ENCODE data around the gene ANXA2.
A peak's percentile ranks its signal among the peaks of the same experiment; 100 is the strongest.
"Not testable (repeated sequence)": the region's sequence is repeated elsewhere in the genome, so short reads cannot be mapped to it uniquely, and the experiment has no call there.

ANXA2 gene

DNA sequence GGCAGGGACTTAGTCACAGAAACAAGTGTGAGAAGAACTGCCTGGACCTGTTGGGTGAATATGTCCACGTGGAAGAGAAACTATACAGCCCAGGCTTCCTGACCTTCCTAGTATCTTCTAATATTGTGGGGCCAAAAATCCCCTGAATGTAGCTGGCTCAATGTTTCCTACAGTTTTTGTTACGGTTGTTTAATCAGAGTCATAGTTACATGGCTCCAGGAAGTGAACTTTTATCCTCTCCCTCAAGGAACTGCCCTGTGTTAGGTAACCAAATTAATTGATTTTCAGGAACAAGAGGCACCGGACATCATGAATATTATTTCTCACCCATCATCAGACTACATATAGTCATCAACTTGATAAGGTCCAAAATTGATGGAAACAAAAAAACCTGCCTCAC lies 59.0 kb downstream of the ANXA2 start:
- no peaks in the 10 kb centered on the region for H3K79me2 ChIP-seq (ENCODE audit: control insufficient read depth, insufficient read depth, low read length, poor library complexity)
- H3K23ac ChIP-seq (ENCODE audit: low read length), result no peak overlapping the region
- peaks cover 0 to 1% of the 10 kb centered on the region in 2 experiments for H3K36me3 ChIP-seq (ENCODE audit: control insufficient read depth in 1 of 2, insufficient read depth in 2 of 2, low read length in 2 of 2)
- no peak overlapping the region for H2BK120ac ChIP-seq (ENCODE audit: insufficient read depth, low read length, poor library complexity)
- H3K18ac ChIP-seq (ENCODE audit: low read length), result no peak overlapping the region
- no peak overlapping the region for H2BK5ac ChIP-seq (ENCODE audit: low read depth, low read length, poor library complexity)
- no peaks in the 10 kb centered on the region for H3K27me3 ChIP-seq (ENCODE audit: insufficient read depth, low read length)
- H3K27ac ChIP-seq (ENCODE audit: low read depth, low read length), result no peak overlapping the region
- WGBS (ENCODE audit: extremely low coverage, insufficient coverage, insufficient read length), result no CpG with 5 or more reads among the region's 3 CpGs
- H4K12ac ChIP-seq (ENCODE audit: low read depth, low read length), result no peak overlapping the region
- H3K14ac ChIP-seq (ENCODE audit: low read length), result no peak overlapping the region
- H3K4ac ChIP-seq (ENCODE audit: low read depth, low read length), result no peak overlapping the region
- no peak for DNase-seq
- no peaks in the 10 kb centered on the region for H3K4me1 ChIP-seq (ENCODE audit: control insufficient read depth in 1 of 2, insufficient read depth in 2 of 2, low read length in 2 of 2)
- H3K79me1 ChIP-seq (ENCODE audit: low read length), result no peaks in the 10 kb centered on the region
- no peaks in the 10 kb centered on the region for H3K9me3 ChIP-seq (ENCODE audit: insufficient read depth, low read depth, low read length)
- no peak overlapping the region for H3K4me2 ChIP-seq (ENCODE audit: low read length)
- no peak overlapping the region for H4K91ac ChIP-seq (ENCODE audit: low read depth, low read length)
- H3K9ac ChIP-seq (ENCODE audit: low read length), result no peak overlapping the region
- no peak overlapping the region for H2AFZ ChIP-seq (ENCODE audit: insufficient read depth, low read length, poor library complexity)
- no peak overlapping the region for H4K8ac ChIP-seq (ENCODE audit: low read depth, low read length)
- H3K4me3 ChIP-seq (ENCODE audit: low read depth, low read length), result no peak overlapping the region
- H2AK5ac ChIP-seq (ENCODE audit: low read length), result no peak overlapping the region
- no peak overlapping the region for H2BK12ac ChIP-seq (ENCODE audit: low read length)

DNA sequence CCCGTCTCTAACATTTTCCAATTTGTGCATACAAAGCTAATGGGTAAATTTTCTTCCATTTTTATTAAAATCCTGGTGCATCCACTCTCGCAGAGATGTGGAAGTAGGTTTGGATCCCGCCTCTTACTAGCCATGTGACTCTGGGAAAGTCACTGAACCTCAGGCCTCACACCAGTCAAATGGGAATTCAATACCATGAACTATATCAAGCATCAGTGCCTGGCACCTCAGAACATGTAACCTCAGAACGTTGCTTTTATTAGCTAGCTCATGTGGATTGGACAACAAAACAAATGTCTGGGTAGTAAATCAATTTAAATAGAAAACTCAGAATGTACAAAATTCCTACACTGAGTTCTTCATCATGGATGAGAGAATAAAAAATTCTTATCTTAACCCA lies 60.7 kb downstream of the ANXA2 start:
- H3K4ac ChIP-seq (ENCODE audit: low read depth, low read length), result no peak overlapping the region
- no peak overlapping the region for H2BK5ac ChIP-seq (ENCODE audit: low read depth, low read length, poor library complexity)
- no peak overlapping the region for H4K8ac ChIP-seq (ENCODE audit: low read depth, low read length)
- H3K27me3 ChIP-seq (ENCODE audit: insufficient read depth, low read length), result no peaks in the 10 kb centered on the region
- no peaks in the 10 kb centered on the region for H3K79me1 ChIP-seq (ENCODE audit: low read length)
- no peak overlapping the region for H2AK5ac ChIP-seq (ENCODE audit: low read length)
- H3K79me2 ChIP-seq (ENCODE audit: control insufficient read depth, insufficient read depth, low read length, poor library complexity), result no peaks in the 10 kb centered on the region
- H2BK12ac ChIP-seq (ENCODE audit: low read length), result no peak overlapping the region
- no peaks in the 10 kb centered on the region for H3K9me3 ChIP-seq (ENCODE audit: insufficient read depth, low read depth, low read length)
- H3K4me3 ChIP-seq (ENCODE audit: low read depth, low read length), result no peak overlapping the region
- no peak overlapping the region for H2BK120ac ChIP-seq (ENCODE audit: insufficient read depth, low read length, poor library complexity)
- H4K12ac ChIP-seq (ENCODE audit: low read depth, low read length), result no peak overlapping the region
- no peak overlapping the region for H2AFZ ChIP-seq (ENCODE audit: insufficient read depth, low read length, poor library complexity)
- no peak overlapping the region for H4K91ac ChIP-seq (ENCODE audit: low read depth, low read length)
- no peak overlapping the region for H3K14ac ChIP-seq (ENCODE audit: low read length)
- no peak overlapping the region for H3K23ac ChIP-seq (ENCODE audit: low read length)
- no peak overlapping the region for H3K27ac ChIP-seq (ENCODE audit: low read depth, low read length)
- no peaks in the 10 kb centered on the region for H3K4me1 ChIP-seq (ENCODE audit: control insufficient read depth in 1 of 2, insufficient read depth in 2 of 2, low read length in 2 of 2)
- no peak for DNase-seq
- no CpG with 5 or more reads among the region's 4 CpGs for WGBS (ENCODE audit: extremely low coverage, insufficient coverage, insufficient read length)
- no peak overlapping the region for H3K18ac ChIP-seq (ENCODE audit: low read length)
- H3K4me2 ChIP-seq (ENCODE audit: low read length), result no peak overlapping the region
- no peak overlapping the region for H3K9ac ChIP-seq (ENCODE audit: low read length)
- no peaks in the 10 kb centered on the region for H3K36me3 ChIP-seq (ENCODE audit: control insufficient read depth in 1 of 2, insufficient read depth in 2 of 2, low read length in 2 of 2)

DNA sequence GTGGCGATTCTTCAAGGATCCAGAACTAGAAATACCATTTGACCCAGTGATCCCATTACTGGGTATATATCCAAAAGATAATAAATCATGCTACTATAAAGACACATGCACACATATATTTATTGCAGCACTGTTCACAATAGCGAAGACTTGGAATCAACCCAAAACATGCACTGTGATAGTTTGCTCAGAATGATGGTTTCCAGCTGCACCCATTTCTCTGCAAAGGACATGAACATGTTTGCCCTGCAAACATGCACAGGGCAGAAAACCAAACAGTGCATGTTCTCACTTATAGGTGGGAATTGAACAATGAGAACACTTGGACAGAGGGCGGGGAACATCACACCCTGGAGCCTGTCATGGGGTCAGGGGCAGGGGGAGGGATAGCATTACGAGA lies 62.5 kb downstream of the ANXA2 start:
- H4K91ac ChIP-seq (ENCODE audit: low read depth, low read length); H3K4me1 ChIP-seq (ENCODE audit: control insufficient read depth in 1 of 2, insufficient read depth in 2 of 2, low read length in 2 of 2); H3K4me3 ChIP-seq (ENCODE audit: low read depth, low read length); H3K27me3 ChIP-seq (ENCODE audit: insufficient read depth, low read length); H3K4ac ChIP-seq (ENCODE audit: low read depth, low read length); H2BK120ac ChIP-seq (ENCODE audit: insufficient read depth, low read length, poor library complexity); H4K12ac ChIP-seq (ENCODE audit: low read depth, low read length); H3K27ac ChIP-seq (ENCODE audit: low read depth, low read length); H3K4me2 ChIP-seq (ENCODE audit: low read length); H2BK5ac ChIP-seq (ENCODE audit: low read depth, low read length, poor library complexity); H3K36me3 ChIP-seq (ENCODE audit: control insufficient read depth in 1 of 2, insufficient read depth in 2 of 2, low read length in 2 of 2); H3K14ac ChIP-seq (ENCODE audit: low read length); H2BK12ac ChIP-seq (ENCODE audit: low read length); H3K23ac ChIP-seq (ENCODE audit: low read length); H3K9me3 ChIP-seq (ENCODE audit: insufficient read depth, low read depth, low read length); H3K18ac ChIP-seq (ENCODE audit: low read length); H4K8ac ChIP-seq (ENCODE audit: low read depth, low read length); H2AK5ac ChIP-seq (ENCODE audit: low read length); DNase-seq; H3K79me1 ChIP-seq (ENCODE audit: low read length); H2AFZ ChIP-seq (ENCODE audit: insufficient read depth, low read length, poor library complexity); H3K79me2 ChIP-seq (ENCODE audit: control insufficient read depth, insufficient read depth, low read length, poor library complexity); H3K9ac ChIP-seq (ENCODE audit: low read length): not testable (repeated sequence)
- no CpG with 5 or more reads among the region's 4 CpGs for WGBS (ENCODE audit: extremely low coverage, insufficient coverage, insufficient read length)

DNA sequence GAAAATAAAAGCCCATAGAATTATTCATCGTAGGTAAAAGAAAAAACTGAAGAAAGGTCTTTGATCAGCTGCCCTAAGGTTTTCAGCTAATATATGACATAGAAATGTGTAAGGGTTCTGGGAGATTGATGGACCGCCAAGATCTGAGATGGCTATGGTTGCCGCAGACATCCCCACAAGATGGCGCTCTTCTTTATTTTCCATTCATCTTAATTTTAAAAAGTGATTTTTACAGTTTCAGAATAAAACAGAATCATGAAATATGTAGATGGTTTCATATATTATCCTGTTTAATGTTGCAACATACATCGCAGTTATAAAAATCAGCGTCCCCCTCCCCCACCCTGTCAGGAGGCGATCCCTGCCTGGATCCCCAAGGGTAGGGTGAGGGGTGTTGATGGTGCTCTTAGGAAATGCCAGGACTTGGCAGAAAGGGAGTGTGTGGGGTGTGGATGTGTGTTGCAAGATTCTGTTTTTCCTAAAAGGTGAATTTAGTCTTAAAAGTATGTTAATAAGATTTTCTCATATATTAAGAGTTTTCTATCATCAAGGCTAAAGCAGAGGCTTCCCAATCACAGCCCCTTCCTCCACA lies 68.8 kb downstream of the ANXA2 start:
- H3K4me2 ChIP-seq (ENCODE audit: low read length), result no peak overlapping the region
- H3K4me1 ChIP-seq (ENCODE audit: control insufficient read depth in 1 of 2, insufficient read depth in 2 of 2, low read length in 2 of 2), result no peaks in the 10 kb centered on the region
- no peak overlapping the region for H3K23ac ChIP-seq (ENCODE audit: low read length)
- no peak overlapping the region for H3K14ac ChIP-seq (ENCODE audit: low read length)
- WGBS (ENCODE audit: extremely low coverage, insufficient coverage, insufficient read length), result no CpG with 5 or more reads among the region's 7 CpGs
- H3K9me3 ChIP-seq (ENCODE audit: insufficient read depth, low read depth, low read length), result no peaks in the 10 kb centered on the region
- no peak overlapping the region for H3K4me3 ChIP-seq (ENCODE audit: low read depth, low read length)
- H3K79me1 ChIP-seq (ENCODE audit: low read length), result no peaks in the 10 kb centered on the region
- H2BK12ac ChIP-seq (ENCODE audit: low read length), result no peak overlapping the region
- no peak overlapping the region for H2BK5ac ChIP-seq (ENCODE audit: low read depth, low read length, poor library complexity)
- H4K91ac ChIP-seq (ENCODE audit: low read depth, low read length), result no peak overlapping the region
- H2AFZ ChIP-seq (ENCODE audit: insufficient read depth, low read length, poor library complexity), result no peak overlapping the region
- H3K36me3 ChIP-seq (ENCODE audit: control insufficient read depth in 1 of 2, insufficient read depth in 2 of 2, low read length in 2 of 2), result no peaks in the 10 kb centered on the region
- no peaks in the 10 kb centered on the region for H3K79me2 ChIP-seq (ENCODE audit: control insufficient read depth, insufficient read depth, low read length, poor library complexity)
- H2AK5ac ChIP-seq (ENCODE audit: low read length), result no peak overlapping the region
- no peak overlapping the region for H3K18ac ChIP-seq (ENCODE audit: low read length)
- H3K9ac ChIP-seq (ENCODE audit: low read length), result no peak overlapping the region
- no peaks in the 10 kb centered on the region for H3K27me3 ChIP-seq (ENCODE audit: insufficient read depth, low read length)
- no peak overlapping the region for H3K4ac ChIP-seq (ENCODE audit: low read depth, low read length)
- no peak overlapping the region for H3K27ac ChIP-seq (ENCODE audit: low read depth, low read length)
- DNase-seq, result peak in 1 of 2 donors; percentile 62
- no peak overlapping the region for H2BK120ac ChIP-seq (ENCODE audit: insufficient read depth, low read length, poor library complexity)
- no peak overlapping the region for H4K8ac ChIP-seq (ENCODE audit: low read depth, low read length)
- no peak overlapping the region for H4K12ac ChIP-seq (ENCODE audit: low read depth, low read length)
